Neural crest cell (in vitro differentiated cells): Measurements from ENCODE around the gene TBX20. TPM values are rescaled to one million over a fixed set of nuclear protein-coding genes. Genes with fewer than 3 reads are reported as not detected.
A peak's percentile ranks its signal among the peaks of the same experiment; 100 is the strongest.

Experiments
- DNase-seq: peaks from one replicate; pipeline ENCODE4 v3.0.0; 2021; ENCODE audit warnings: low read depth, mixed read lengths, low spot score
- H3K27ac Mint-ChIP-seq: one replicate; pipeline ENCODE4 v1.8.0; 2021; ENCODE audit warnings: mild to moderate bottlenecking, mixed read lengths; ENCODE audit not compliant: unreplicated experiment
- H3K27me3 Mint-ChIP-seq: 2 replicates; pipeline ENCODE4 v1.8.0; 2021; ENCODE audit warnings: low read depth, mild to moderate bottlenecking, mixed read lengths
- H3K36me3 Mint-ChIP-seq: 2 replicates; pipeline ENCODE4 v1.8.0; 2021; ENCODE audit warnings: low read depth, mild to moderate bottlenecking, mixed read lengths
- H3K4me1 Mint-ChIP-seq: 2 replicates; pipeline ENCODE4 v1.8.0; 2021; ENCODE audit warnings: mixed read lengths
- H3K4me3 Mint-ChIP-seq: one replicate; pipeline ENCODE4 v1.8.0; 2021; ENCODE audit warnings: mild to moderate bottlenecking, mixed read lengths
- H3K9me3 Mint-ChIP-seq: 2 replicates; pipeline ENCODE4 v1.8.0; 2021; ENCODE audit warnings: mixed read lengths
- CTCF ChIP-seq: fragments of 200-600 bp; sonication (generic); conservative IDR thresholded peaks from 2 replicates; pipeline ENCODE4 v1.5.0; 2021; ENCODE audit warnings: antibody characterized with exemption, mild to moderate bottlenecking
- total RNA-seq: library from RNA; stranded (reverse); gene quantifications from 2 replicates; pipeline ENCODE4 v1.2.1, GENCODE V29; 2021

The TBX20 gene
- total RNA-seq, 1 donor from 2014 or later = 4.6 TPM

GRCh38 chr7:35250452-35250851 lies 3.4 kb downstream of the TBX20 start:
- peaks cover 7% of the 10 kb centered on the region for H3K36me3 Mint-ChIP-seq
- no peak overlapping the region for H3K4me3 Mint-ChIP-seq
- peaks cover 97% of the 10 kb centered on the region for H3K27me3 Mint-ChIP-seq

DNA sequence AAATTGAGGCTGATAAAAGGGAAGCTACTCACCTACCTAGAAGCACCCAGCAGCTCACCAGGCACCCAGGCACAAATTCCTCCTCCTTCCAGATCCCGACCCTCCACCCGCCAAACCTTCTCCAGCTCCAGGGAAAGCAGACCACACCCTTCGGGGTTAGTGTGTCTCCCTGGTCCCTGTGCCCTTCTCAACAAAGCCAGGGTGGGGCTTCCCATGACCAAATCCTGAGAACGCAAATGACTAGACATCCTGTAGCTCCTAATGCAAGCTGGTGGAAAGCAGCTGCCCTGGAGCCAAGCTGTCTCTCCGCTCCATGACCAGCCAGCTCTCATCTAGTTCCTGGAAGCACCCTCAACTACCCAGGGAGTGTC lies 4.4 kb downstream of the TBX20 start:
- Mint-ChIP-seq H3K4me1 (no peaks in the 10 kb centered on the region), H3K36me3 (peaks cover 7% of the 10 kb centered on the region), H3K27ac (no peak overlapping the region), H3K9me3 (no peaks in the 10 kb centered on the region), H3K4me3 (peak overlapping the region; percentile 21), H3K27me3 (peaks cover 97% of the 10 kb centered on the region)
- no peak for DNase-seq
- TF ChIP-seq CTCF = no peak

More at GRCh38 chr7:35250452-35250851, 3.4 kb downstream of the TBX20 start:
- no peak for DNase-seq
- Mint-ChIP-seq H3K27ac (no peak overlapping the region), H3K9me3 (no peaks in the 10 kb centered on the region), H3K4me1 (no peaks in the 10 kb centered on the region)
- no peak for TF ChIP-seq CTCF

DNA sequence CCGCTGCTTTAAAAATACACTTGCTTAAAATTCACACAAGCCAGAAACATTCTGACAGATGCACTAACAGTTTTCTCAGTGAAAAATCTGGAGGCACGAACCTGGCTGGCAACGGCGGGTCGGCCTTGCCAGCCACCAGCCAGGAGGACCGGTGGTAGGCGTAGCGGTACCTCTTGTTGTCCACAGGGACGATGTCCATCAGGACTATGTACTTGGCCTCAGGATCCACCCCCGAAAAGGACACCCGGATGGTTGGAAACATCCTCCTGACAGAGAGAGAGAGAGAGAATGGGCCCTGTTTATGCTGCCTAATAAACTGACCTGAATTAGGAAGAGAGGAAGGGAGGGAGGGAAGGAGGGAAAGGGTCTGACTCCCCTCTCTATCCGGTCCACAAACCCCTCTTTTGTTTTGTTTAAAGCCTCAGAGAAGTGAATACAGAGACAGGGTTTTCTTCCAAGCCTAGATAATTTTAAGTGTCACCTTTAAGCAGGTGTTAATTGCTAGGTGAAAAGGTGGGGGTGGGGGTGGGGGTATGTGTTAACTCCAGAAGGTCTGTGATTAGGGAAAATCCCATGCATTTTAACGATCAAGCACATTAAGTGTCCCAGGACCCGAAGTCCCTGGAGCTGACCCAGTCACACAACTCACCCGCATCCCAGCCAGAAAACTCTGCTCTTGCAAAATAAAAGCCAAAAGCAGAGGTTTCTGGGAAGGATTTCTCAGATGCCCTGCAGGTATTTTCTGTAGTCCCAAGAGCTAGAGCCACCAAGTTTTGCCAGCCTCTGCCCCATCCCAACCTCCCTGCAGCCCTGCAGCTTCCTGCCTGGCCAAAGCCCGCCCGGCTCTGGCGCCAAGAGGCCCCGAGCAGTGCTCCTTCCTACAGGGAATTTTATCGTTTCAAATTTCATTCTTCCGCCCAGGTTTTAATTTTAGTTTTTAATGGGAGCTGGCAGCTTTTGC lies 5.0 kb downstream of the TBX20 start:
- H3K9me3 Mint-ChIP-seq = no peaks in the 10 kb centered on the region
- no peak overlapping the region for H3K27ac Mint-ChIP-seq
- no peaks in the 10 kb centered on the region for H3K4me1 Mint-ChIP-seq
- H3K36me3 Mint-ChIP-seq = peaks cover 7% of the 10 kb centered on the region
- DNase-seq = no peak
- H3K27me3 Mint-ChIP-seq = peaks cover 99% of the 10 kb centered on the region
- H3K4me3 Mint-ChIP-seq = peak overlapping the region; percentile 21
- no peak for TF ChIP-seq CTCF

DNA sequence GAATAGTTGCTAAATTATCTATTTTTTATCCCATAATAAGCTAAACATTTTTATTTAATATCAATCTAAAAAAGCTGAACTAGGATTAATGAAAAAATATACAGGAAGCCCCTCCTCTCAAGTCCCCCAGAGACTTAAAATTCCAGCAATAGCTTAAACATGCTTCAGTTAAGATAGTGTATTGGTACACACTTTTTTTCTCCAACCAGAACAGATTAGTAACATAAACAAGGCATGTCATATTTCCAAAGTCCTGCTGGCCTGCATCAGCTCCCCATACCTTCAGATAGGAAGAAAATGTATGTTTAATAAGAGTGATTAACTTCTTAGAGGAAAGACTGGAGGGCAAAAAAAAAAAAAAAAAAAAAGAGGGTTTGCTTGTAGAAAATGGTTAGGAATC lies 7.1 kb downstream of the TBX20 start:
- no peak for TF ChIP-seq CTCF
- H3K27ac Mint-ChIP-seq = no peak overlapping the region
- no peaks in the 10 kb centered on the region for H3K9me3 Mint-ChIP-seq
- no peak for DNase-seq
- no peaks in the 10 kb centered on the region for H3K4me1 Mint-ChIP-seq
- no peak overlapping the region for H3K4me3 Mint-ChIP-seq
- H3K27me3 Mint-ChIP-seq = peaks cover 99% of the 10 kb centered on the region
- peaks cover 6% of the 10 kb centered on the region for H3K36me3 Mint-ChIP-seq

DNA sequence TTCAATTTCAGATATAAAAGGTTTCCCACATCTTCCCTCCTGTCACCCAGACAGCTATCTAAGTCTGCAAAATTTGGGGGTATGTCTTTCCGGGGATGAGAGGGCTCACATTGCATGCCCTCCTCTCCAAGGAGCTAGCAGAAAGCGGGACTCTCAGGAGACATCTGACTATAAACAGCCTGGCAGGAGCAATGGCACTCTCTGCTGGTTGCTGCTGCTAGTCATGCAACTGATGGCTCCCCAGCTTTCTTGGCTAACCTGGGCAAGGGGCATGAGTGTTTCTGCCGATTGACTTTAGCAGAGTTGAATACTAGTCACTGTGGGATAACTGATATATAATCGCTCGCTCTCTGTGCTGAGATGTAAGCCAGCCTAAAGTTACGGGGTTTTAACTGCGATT lies 12.0 kb downstream of the TBX20 start:
- Mint-ChIP-seq H3K9me3 (no peaks in the 10 kb centered on the region), H3K27ac (no peak overlapping the region), H3K36me3 (no peaks in the 10 kb centered on the region), H3K4me3 (no peak overlapping the region), H3K4me1 (no peaks in the 10 kb centered on the region), H3K27me3 (peaks cover 82% of the 10 kb centered on the region)
- no peak for DNase-seq
- TF ChIP-seq CTCF = no peak
